RWPE1 (cell line): ENCODE results near the gene CTIF.
A peak's percentile ranks its signal among the peaks of the same experiment; 100 is the strongest.

Source experiments
- CTCF ChIA-PET: fragments of 350-600 bp; sonication (Branson Sonifier 250); formaldehyde crosslinking; extraction: SDS; loops from one replicate; lab custom pipeline; 2021; lab: Yijun Ruan, JAX
- POLR2A ChIA-PET: fragments of 400-600 bp; formaldehyde crosslinking; extraction: SDS; loops from one replicate; lab custom pipeline; 2020; ENCODE audit warnings: antibody characterized with exemption; ENCODE audit not compliant: low non-redundant PET; lab: Yijun Ruan, JAX
- DNase-seq: peaks from one replicate; pipeline ENCODE4 v3.0.0; 2012; ENCODE audit warnings: low spot score
- H3K27ac ChIP-seq: fragments of 450-650 bp; 2 replicates; pipeline ENCODE4 v1.5.1; 2017
- TF ChIP-seq, protein P1 (sequence below): fragments of 450-650 bp; conservative IDR thresholded peaks from 2 replicates; pipeline ENCODE4 v1.5.1; 2017; ENCODE audit warnings: low read depth, mild to moderate bottlenecking

The CTIF gene

GRCh38 chr18:48902023-48902855 is 363.4 kb downstream of the CTIF start:
- CTCF ChIA-PET, result interaction anchor here (0.6 kb wide), 3 partner anchors 17 to 623 kb away, joined by 3 read pairs; no protein-coding TSS in a partner anchor

GRCh38 chr18:48902856-48903601 is 364.2 kb downstream of the CTIF start:
- DNase-seq, result no peak
- H3K27ac ChIP-seq, result peak overlapping the region; percentile 74
- POLR2A ChIA-PET, result no interaction called here
- TF ChIP-seq, protein P1, sequence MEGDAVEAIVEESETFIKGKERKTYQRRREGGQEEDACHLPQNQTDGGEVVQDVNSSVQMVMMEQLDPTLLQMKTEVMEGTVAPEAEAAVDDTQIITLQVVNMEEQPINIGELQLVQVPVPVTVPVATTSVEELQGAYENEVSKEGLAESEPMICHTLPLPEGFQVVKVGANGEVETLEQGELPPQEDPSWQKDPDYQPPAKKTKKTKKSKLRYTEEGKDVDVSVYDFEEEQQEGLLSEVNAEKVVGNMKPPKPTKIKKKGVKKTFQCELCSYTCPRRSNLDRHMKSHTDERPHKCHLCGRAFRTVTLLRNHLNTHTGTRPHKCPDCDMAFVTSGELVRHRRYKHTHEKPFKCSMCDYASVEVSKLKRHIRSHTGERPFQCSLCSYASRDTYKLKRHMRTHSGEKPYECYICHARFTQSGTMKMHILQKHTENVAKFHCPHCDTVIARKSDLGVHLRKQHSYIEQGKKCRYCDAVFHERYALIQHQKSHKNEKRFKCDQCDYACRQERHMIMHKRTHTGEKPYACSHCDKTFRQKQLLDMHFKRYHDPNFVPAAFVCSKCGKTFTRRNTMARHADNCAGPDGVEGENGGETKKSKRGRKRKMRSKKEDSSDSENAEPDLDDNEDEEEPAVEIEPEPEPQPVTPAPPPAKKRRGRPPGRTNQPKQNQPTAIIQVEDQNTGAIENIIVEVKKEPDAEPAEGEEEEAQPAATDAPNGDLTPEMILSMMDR, result no peak
- CTCF ChIA-PET, result interaction anchor here (0.6 to 1.0 kb wide), 2 partner anchors 11 to 239 kb away, joined by 3 read pairs; no protein-coding TSS in a partner anchor

More at GRCh38 chr18:48902023-48902855, 363.4 kb downstream of the CTIF start:
- POLR2A ChIA-PET, result no interaction called here
- H3K27ac ChIP-seq, result peak overlapping the region; percentile 74
- TF ChIP-seq, protein P1, result no peak
- peak; percentile 43 for DNase-seq

DNA sequence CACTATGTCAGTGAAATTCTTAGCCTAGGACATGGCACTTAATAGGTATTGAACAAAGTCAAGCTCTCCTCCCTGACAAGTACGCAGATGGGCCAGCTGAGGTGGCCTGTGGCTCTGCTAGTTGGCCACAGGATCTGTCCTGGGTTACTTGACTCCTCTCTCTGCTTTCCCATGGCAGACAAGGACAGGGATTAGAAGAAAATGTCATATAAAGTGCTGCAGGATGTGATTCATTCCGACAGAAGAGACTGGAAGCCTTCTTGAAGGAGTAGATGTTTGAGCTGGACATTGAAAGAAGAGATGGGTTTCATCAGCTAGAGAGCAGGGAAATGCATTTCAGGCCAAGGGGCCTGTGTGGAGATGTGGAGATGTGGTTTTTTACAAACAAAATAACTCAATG is 365.3 kb downstream of the CTIF start:
- H3K27ac ChIP-seq, result no peak overlapping the region
- TF ChIP-seq, protein P1, result no peak
- CTCF ChIA-PET, result interaction anchor here (1.0 kb wide), 1 partner anchor 10 kb away, joined by 3 read pairs; no protein-coding TSS in a partner anchor
- no peak for DNase-seq
- POLR2A ChIA-PET, result no interaction called here

GRCh38 chr18:48904847-48905394 is 366.1 kb downstream of the CTIF start:
- ChIA-PET CTCF (no interaction called here), POLR2A (no interaction called here)
- TF ChIP-seq, protein P1, result no peak
- H3K27ac ChIP-seq, result no peak overlapping the region
- DNase-seq, result no peak

DNA sequence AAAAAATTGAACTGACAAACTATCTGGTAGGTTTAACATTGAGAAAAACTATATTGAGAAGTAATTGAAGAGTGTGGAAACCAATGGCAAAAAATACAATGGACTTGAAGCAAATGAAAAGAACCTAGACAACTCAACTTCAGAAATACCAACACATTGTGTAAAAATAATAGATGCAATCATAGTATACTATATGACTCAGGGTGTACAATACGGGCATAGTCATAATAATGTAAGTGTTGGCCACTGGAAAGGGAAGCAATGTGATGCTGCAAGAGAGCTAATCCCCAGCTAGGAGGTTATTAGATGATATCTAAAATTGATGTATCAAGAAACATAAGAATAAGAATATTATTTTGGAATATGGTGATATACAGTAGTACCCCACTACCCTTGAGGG is 366.7 kb downstream of the CTIF start:
- POLR2A ChIA-PET, result no interaction called here
- no peak for DNase-seq
- no peak overlapping the region for H3K27ac ChIP-seq
- TF ChIP-seq, protein P1, result no peak
- CTCF ChIA-PET, result no interaction called here

GRCh38 chr18:48908916-48909315 is 370.1 kb downstream of the CTIF start:
- H3K27ac ChIP-seq, result no peak overlapping the region
- TF ChIP-seq, protein P1, result no peak
- ChIA-PET POLR2A (no interaction called here), CTCF (no interaction called here)
- no peak for DNase-seq
